Measurements from ENCODE around the gene TMEM86A.

TMEM86A gene

GRCh38 chr11:18700375-18700774, 1.8 kb downstream of the TMEM86A start:
- DNase-seq, result peak; percentile 31 to 42 (median 42)

- no peak for DNase-seq
Observed at GRCh38 chr11:18700872-18701271, 2.3 kb downstream of the TMEM86A start.

- DNase-seq, result no peak
Observed at GRCh38 chr11:18701614-18702216, 3.1 kb downstream of the TMEM86A start.

GRCh38 chr11:18703001-18703763, 4.6 kb downstream of the TMEM86A start:
- no peak for DNase-seq

GRCh38 chr11:18704045-18704645, 5.6 kb downstream of the TMEM86A start:
- DNase-seq, result no peak

GRCh38 chr11:18704698-18705097, 6.1 kb downstream of the TMEM86A start:
- DNase-seq, result no peak

- DNase-seq, result peak in 2 of 3 donors; percentile 28 to 58
Observed at GRCh38 chr11:18705651-18706281, 7.2 kb downstream of the TMEM86A start.

- peak in 2 of 3 donors; percentile 23 to 47 for DNase-seq
Observed at GRCh38 chr11:18706330-18707243, 8.0 kb downstream of the TMEM86A start.

- no peak for DNase-seq
Observed at GRCh38 chr11:18707811-18708340, 9.3 kb downstream of the TMEM86A start.

GRCh38 chr11:18709414-18709813, 10.8 kb downstream of the TMEM86A start:
- DNase-seq, result no peak

- no peak for DNase-seq
Observed at GRCh38 chr11:18710545-18710944, 12.0 kb downstream of the TMEM86A start.

GRCh38 chr11:18713646-18714442, 15.3 kb downstream of the TMEM86A start:
- no peak for DNase-seq

- no peak for DNase-seq
Observed at GRCh38 chr11:18714443-18714780, 15.8 kb downstream of the TMEM86A start.

GRCh38 chr11:18715476-18715875, 16.9 kb downstream of the TMEM86A start:
- no peak for DNase-seq

GRCh38 chr11:18720091-18720807, 21.7 kb downstream of the TMEM86A start:
- DNase-seq, result no peak

GRCh38 chr11:18720808-18721560, 22.4 kb downstream of the TMEM86A start:
- DNase-seq, result peak; percentile 55 to 74 (median 64)

GRCh38 chr11:18721561-18722292, 23.1 kb downstream of the TMEM86A start:
- DNase-seq, result peak; percentile 68 to 75 (median 69)

- DNase-seq, result no peak
Observed at GRCh38 chr11:18722293-18722637, 23.7 kb downstream of the TMEM86A start.

GRCh38 chr11:18723991-18724390, 25.4 kb downstream of the TMEM86A start:
- DNase-seq, result no peak

All from suppressor macrophage treated with lipopolysaccharide for 1 hour (primary cell).